SJSA1 (cell line): ENCODE results near the gene PPP2R5C. TPM values are rescaled to one million over a fixed set of nuclear protein-coding genes. Genes with fewer than 3 reads are reported as not detected.

Experiments
- DNase-seq, 2 experiments: peaks; one replicate each; pipeline ENCODE4 v3.0.0-alpha.2; 2015 to 2020; ENCODE audit warnings: low spot score in 2 of 2, low read depth in 1 of 2
- H3K27ac ChIP-seq: fragments of 250-450 bp; sonication (Bioruptor Pico); 2 replicates; pipeline ENCODE4 v1.5.1; 2020; ENCODE audit warnings: mild to moderate bottlenecking, moderate library complexity
- H3K27me3 ChIP-seq: fragments of 250-450 bp; sonication (Bioruptor Pico); replicated peaks from 2 replicates; pipeline ENCODE4 v1.5.1; 2020; ENCODE audit warnings: mild to moderate bottlenecking, moderate library complexity
- H3K36me3 ChIP-seq: fragments of 250-450 bp; sonication (Bioruptor Pico); 2 replicates; pipeline ENCODE4 v1.5.1; 2020; ENCODE audit warnings: mild to moderate bottlenecking
- H3K4me1 ChIP-seq: fragments of 250-450 bp; sonication (Bioruptor Pico); replicated peaks from 2 replicates; pipeline ENCODE4 v1.6.1; 2021; ENCODE audit warnings: mild to moderate bottlenecking
- H3K4me3 ChIP-seq: fragments of 250-450 bp; sonication (Bioruptor Pico); 2 replicates; pipeline ENCODE4 v1.5.1; 2020; ENCODE audit warnings: mild to moderate bottlenecking
- H3K9me3 ChIP-seq: fragments of 250-450 bp; sonication (Bioruptor Pico); replicated peaks from 2 replicates; pipeline ENCODE4 v1.5.1; 2020; ENCODE audit warnings: mild to moderate bottlenecking
- total RNA-seq: library from RNA; depleted of rRNA; stranded (reverse); fragments of >200 nt; shearing (Covaris generic); gene quantifications from 2 replicates; pipeline ENCODE4 v1.2.3, GENCODE V29; 2014

Gene PPP2R5C
- total RNA-seq, 1 experiment from 2014 or later, result 81.1 TPM

DNA sequence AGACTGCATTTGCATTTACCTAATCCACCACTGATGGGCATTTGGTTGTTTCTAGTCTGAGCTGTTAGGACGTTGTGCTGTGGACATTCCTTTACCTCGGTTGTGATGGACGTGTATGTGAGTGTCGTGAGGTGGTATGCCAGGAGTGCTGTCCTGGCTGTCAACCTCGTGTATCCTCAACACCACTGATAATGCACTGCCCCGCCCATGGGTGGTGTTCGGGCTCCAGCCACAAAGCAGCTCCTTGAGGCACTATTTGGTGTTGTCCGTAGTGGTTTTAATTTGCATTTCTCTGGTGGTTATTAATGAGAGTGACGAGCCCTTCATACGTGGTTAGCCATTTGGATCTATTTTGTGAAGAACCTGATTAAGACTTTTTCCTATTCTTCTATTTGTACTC is 87.6 kb downstream of the PPP2R5C start:
- no peak for DNase-seq
- Histone ChIP-seq H3K4me3 (no peak overlapping the region), H3K36me3 (peaks cover 13% of the 10 kb centered on the region), H3K27ac (no peak overlapping the region), H3K27me3 (no peaks in the 10 kb centered on the region), H3K9me3 (no peaks in the 10 kb centered on the region), H3K4me1 (no peaks in the 10 kb centered on the region)

DNA sequence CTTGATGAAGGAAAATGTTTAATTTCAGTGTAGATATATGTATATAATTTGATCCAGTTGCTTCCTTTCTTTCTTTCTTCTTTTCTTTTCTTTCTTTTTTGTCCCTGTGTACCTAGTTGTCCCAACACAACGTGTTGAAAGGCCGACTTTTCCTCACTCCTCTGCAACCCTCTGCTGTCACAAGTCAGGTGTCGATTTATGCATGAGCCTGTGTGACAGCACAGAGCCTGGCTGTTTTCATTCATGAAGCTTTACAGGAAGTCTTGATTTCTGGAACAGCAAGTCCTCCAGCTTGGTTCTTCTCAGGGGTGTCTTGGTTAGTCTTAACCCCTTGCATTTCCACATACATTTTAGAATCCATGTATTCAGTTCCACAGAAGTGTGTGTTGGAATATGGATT is 88.1 kb downstream of the PPP2R5C start:
- H3K27me3 ChIP-seq, result no peaks in the 10 kb centered on the region
- no peak overlapping the region for H3K4me3 ChIP-seq
- DNase-seq, result no peak
- no peaks in the 10 kb centered on the region for H3K9me3 ChIP-seq
- H3K36me3 ChIP-seq, result peaks cover 8% of the 10 kb centered on the region
- H3K4me1 ChIP-seq, result no peaks in the 10 kb centered on the region
- H3K27ac ChIP-seq, result no peak overlapping the region

DNA sequence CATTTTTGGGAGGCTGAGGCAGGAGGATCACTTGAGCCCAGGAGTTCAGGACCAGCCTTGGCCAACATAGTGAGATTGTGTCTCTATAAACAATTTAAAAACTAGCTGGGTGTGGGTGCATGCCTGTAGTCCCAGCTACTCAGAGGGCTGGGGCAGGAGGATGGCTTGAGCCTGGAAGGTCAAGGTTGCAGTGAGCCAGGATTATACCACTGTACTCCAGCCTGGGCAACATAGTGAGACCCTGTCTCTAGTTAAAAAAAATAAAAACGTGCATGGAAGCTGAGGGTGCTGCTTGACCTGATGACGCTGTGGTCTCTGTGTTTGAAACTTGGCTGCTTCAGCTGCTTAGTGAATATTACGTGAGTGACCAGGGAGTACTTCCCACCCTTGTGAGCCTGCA is 89.7 kb downstream of the PPP2R5C start:
- no peaks in the 10 kb centered on the region for H3K36me3 ChIP-seq
- H3K4me1 ChIP-seq, result no peaks in the 10 kb centered on the region
- no peaks in the 10 kb centered on the region for H3K27me3 ChIP-seq
- no peak overlapping the region for H3K27ac ChIP-seq
- no peak overlapping the region for H3K4me3 ChIP-seq
- H3K9me3 ChIP-seq, result no peaks in the 10 kb centered on the region
- no peak for DNase-seq

DNA sequence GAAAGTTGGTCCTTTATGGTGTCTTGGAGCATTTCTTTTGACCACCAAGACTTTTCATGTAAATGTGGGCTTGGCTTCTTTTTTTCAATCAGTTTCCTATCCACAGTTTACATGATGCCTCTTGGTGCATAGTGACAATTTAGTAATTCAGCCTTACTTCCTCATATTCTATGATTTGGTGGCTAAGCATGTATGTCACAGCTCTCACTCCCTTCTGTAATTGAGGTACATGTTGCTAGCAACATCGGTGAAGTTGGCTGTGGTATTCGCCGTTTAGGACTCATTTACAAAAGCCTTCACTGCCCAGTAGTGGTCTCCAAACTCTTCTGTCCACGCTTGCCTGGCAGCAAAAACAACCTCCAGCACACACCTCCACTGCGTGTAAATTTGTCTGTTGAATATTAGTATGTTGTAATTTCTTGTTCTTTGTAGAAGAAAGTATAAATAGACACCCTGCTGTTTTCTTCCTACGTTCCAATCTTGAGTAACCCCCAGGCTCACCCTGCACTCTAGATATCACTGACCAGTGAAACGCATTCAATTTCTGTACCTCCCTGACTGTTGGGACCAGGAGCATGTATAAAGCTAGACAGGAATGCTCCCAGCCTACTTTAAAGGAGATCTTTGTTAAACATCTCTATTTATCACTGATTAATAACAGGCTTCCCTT is 90.4 kb downstream of the PPP2R5C start:
- DNase-seq, result no peak
- Histone ChIP-seq H3K27ac (no peak overlapping the region), H3K36me3 (peaks cover 4% of the 10 kb centered on the region; the same call in 1 of the 2 replicates), H3K4me1 (no peaks in the 10 kb centered on the region), H3K9me3 (no peaks in the 10 kb centered on the region), H3K27me3 (no peaks in the 10 kb centered on the region), H3K4me3 (no peak overlapping the region)

DNA sequence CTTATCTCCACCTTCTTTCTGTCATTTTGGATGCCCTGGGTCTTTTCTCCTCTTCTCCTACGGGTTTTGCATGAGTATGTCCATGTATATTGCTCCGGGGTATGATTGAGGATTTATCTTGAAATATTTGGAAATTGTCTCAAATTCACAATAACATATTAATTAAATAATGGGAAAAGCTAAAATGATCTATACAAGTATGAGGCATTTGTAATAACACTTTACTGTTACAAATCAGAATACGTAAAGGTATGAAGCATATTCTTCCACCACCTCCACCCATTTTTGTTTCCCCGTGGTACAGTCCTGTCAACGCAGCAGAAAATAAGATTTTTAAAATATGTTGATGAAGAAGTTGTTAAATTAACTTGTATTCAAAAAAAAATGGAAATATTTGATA is 91.3 kb downstream of the PPP2R5C start:
- H3K4me1 ChIP-seq, result no peaks in the 10 kb centered on the region
- no peaks in the 10 kb centered on the region for H3K9me3 ChIP-seq
- no peak for DNase-seq
- no peak overlapping the region for H3K4me3 ChIP-seq
- no peak overlapping the region for H3K27ac ChIP-seq
- peaks cover 12% of the 10 kb centered on the region for H3K36me3 ChIP-seq
- no peaks in the 10 kb centered on the region for H3K27me3 ChIP-seq

DNA sequence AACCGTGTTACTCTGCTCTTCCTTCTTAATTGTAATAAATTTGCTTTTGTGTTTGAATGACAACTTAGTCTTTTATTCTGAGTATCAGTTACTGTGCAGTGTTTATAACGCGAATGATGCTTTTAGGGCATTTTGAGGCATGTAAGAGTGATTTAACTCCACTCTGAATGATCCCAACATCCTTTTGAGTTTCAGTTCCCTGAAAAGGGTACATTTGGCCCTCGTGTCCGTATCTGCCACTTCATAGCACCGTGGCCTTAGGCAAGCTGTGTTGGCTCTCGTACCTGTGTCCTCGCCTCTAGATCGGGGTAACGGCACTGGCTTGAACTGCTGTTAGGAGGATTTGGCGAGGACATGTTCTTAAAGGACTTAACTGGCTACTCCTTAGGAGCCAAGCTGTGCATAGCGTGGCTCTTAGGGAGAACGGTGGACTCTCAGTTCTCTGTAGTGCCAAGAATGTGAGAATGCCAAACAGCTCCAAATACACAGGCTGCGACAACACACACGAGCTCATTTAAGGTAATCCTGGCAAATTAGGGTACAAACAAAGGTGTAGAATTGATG is 92.0 kb downstream of the PPP2R5C start:
- Histone ChIP-seq H3K27ac (no peak overlapping the region), H3K4me1 (no peaks in the 10 kb centered on the region), H3K4me3 (no peak overlapping the region), H3K27me3 (no peaks in the 10 kb centered on the region), H3K36me3 (peaks cover 17% of the 10 kb centered on the region), H3K9me3 (no peaks in the 10 kb centered on the region)
- DNase-seq, result no peak

DNA sequence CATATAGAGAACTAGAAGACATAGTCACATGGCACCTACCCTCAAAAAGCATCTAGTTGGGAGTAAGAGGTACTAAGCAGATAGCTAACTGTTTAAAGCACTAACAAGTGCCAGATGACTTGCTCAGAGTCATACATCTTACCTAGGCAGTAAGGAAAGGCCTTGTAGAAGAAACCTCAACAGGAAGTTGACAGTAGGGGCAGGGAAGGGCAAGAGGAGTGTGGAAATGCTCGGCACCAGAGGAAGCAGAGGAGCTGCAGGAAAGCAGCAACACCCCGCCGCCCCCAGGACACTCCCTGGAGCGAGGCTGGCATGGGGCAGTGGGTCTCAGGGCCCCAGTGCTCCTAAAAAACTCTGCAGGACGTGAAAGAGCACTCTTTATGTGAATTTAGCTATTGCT is 92.9 kb downstream of the PPP2R5C start:
- no peak for DNase-seq

DNA sequence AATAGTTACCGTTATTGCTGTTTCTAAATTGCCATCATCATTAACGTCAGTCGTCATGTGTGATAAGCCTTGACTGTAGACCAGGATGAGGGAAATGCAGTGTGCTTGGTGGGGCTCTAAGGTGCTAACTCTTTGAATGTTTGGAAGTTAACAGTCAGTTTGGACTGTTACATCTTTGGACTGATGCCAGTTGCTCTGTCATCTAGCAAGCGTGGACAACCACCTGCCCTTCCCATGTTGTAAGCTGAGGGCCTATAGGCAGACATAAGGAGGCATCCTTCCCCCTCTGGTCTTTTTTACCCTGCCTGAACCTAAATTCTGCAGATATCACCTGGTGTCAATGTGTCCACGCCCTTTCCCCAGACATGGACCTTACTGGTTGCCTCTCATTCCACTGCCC is 94.4 kb downstream of the PPP2R5C start:
- no peak overlapping the region for H3K27ac ChIP-seq
- DNase-seq, result no peak
- H3K9me3 ChIP-seq, result no peaks in the 10 kb centered on the region
- no peak overlapping the region for H3K4me3 ChIP-seq
- H3K27me3 ChIP-seq, result no peaks in the 10 kb centered on the region
- no peaks in the 10 kb centered on the region for H3K4me1 ChIP-seq
- peaks cover 26% of the 10 kb centered on the region for H3K36me3 ChIP-seq

More for the DNA sequence above, 92.9 kb downstream of the PPP2R5C start:
- no peaks in the 10 kb centered on the region for H3K27me3 ChIP-seq
- H3K36me3 ChIP-seq, result peaks cover 19% of the 10 kb centered on the region
- no peak overlapping the region for H3K27ac ChIP-seq
- no peaks in the 10 kb centered on the region for H3K4me1 ChIP-seq
- H3K4me3 ChIP-seq, result no peak overlapping the region
- H3K9me3 ChIP-seq, result no peaks in the 10 kb centered on the region

DNA sequence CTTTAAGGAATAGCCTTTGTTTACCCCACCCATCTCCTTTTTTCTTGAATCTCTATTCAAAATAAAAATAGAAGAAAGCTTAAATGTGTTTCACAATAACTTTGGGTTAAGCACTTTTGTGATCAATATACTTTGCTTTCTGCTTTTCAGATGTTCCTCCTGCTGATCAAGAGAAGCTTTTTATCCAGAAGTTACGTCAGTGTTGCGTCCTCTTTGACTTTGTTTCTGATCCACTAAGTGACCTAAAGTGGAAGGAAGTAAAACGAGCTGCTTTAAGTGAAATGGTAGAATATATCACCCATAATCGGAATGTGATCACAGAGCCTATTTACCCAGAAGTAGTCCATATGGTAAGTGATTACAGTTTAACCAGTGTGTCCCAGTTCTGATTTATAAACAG is 95.0 kb downstream of the PPP2R5C start:
- no peak overlapping the region for H3K27ac ChIP-seq
- no peaks in the 10 kb centered on the region for H3K27me3 ChIP-seq
- no peaks in the 10 kb centered on the region for H3K9me3 ChIP-seq
- no peaks in the 10 kb centered on the region for H3K4me1 ChIP-seq
- DNase-seq, result no peak
- H3K4me3 ChIP-seq, result no peak overlapping the region
- H3K36me3 ChIP-seq, result peaks cover 26% of the 10 kb centered on the region

DNA sequence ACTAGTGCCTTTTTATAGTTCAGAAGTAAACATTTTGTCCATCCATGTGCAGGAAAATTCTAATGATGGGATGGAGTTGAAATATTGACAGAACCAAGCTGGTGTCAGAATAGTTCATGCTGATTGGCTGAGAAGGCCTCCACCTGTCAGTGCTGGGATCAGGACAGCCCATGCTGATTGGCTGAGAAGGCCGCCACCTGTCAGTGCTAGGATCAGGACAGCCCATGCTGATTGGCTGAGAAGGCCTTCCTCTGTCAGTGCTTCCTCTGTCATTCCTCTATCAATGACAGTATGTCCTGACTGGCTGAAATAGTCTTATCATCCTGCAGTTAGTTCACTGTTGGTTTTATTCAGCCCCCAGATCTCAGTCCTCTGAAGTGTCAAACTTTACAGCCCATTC is 95.7 kb downstream of the PPP2R5C start:
- no peaks in the 10 kb centered on the region for H3K4me1 ChIP-seq
- DNase-seq, result no peak
- H3K27ac ChIP-seq, result no peak overlapping the region
- H3K36me3 ChIP-seq, result peaks cover 26% of the 10 kb centered on the region
- H3K4me3 ChIP-seq, result no peak overlapping the region
- H3K27me3 ChIP-seq, result no peaks in the 10 kb centered on the region
- no peaks in the 10 kb centered on the region for H3K9me3 ChIP-seq

DNA sequence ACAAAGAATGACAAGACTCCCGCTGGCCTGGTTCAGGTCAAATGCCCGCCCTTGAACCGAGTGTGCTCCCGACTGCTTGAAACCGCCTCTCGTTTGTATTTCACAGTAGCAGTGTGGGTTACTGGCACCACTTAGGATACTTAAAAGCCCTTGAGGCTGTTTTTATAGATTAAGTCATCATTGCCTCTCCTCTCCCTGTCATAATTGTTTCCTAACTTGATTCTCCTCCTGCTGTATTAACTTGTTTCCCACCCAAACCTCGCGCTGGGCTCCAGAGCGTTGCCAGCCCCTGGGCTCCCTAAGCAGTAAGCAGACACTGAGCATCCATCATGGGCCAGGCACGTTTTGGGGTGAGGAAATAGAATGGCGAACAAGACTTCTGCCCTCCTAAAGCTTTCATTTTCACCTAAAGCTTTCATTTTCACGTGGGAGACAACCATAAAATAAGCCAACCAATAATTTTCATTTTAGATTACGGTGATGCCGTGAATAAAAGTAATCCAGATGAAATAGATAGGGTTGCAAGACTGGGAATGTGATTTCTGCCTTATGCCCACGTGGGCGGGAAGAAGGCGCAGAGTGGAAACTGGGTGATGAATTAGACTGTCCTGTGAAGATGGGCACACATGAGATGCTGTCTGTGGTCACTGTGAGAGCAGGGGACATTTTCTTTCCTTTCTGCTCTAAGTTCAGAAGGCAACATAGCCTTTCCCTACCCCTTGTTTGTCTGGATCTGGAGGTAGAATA is 97.5 kb downstream of the PPP2R5C start:
- Histone ChIP-seq H3K27me3 (no peaks in the 10 kb centered on the region), H3K9me3 (no peaks in the 10 kb centered on the region), H3K27ac (no peak overlapping the region), H3K4me1 (no peaks in the 10 kb centered on the region), H3K4me3 (no peak overlapping the region), H3K36me3 (peaks cover 28% of the 10 kb centered on the region)
- no peak for DNase-seq

DNA sequence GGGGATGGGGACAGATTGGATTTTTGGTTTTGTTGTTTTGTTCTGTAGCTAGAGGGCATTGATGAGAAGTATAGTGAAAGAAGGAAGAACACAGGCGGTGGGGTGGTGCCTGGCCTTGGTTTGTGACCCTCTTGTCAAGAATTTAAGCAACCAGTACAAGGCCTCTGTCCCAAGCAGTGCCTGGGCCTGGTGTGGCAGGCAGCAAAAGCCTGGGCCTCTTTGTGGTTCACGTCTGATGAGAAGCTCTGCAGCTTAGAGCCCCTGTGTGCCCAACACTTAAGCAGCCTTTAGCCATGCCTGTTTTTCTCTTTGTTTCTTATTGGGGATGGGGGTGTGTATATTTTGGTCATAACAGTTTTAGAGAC is 98.0 kb downstream of the PPP2R5C start:
- H3K27me3 ChIP-seq, result no peaks in the 10 kb centered on the region
- no peak for DNase-seq
- no peak overlapping the region for H3K27ac ChIP-seq
- H3K9me3 ChIP-seq, result no peaks in the 10 kb centered on the region
- no peak overlapping the region for H3K4me3 ChIP-seq
- no peaks in the 10 kb centered on the region for H3K4me1 ChIP-seq
- H3K36me3 ChIP-seq, result peaks cover 32% of the 10 kb centered on the region

DNA sequence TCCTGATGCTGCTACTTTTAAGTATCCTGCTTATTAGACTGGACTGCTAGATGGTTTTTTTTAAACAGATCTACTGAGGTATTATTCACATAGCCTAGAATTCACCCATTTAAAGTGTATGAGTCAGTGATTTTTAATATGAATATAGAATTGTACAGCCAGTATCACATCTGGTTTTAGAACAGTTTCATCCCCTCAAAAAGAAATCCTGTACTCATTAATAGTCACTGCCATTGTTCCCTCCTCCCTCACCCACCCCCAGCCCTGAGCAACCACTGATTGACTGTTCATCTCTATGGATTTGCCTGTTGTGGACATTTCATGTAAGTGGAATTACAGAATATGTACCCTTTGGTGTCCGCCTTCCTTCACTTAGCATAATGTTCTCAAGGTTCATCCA is 98.4 kb downstream of the PPP2R5C start:
- Histone ChIP-seq H3K9me3 (no peaks in the 10 kb centered on the region), H3K36me3 (peaks cover 35% of the 10 kb centered on the region), H3K27ac (no peak overlapping the region), H3K4me1 (no peaks in the 10 kb centered on the region), H3K27me3 (no peaks in the 10 kb centered on the region), H3K4me3 (no peak overlapping the region)
- no peak for DNase-seq

DNA sequence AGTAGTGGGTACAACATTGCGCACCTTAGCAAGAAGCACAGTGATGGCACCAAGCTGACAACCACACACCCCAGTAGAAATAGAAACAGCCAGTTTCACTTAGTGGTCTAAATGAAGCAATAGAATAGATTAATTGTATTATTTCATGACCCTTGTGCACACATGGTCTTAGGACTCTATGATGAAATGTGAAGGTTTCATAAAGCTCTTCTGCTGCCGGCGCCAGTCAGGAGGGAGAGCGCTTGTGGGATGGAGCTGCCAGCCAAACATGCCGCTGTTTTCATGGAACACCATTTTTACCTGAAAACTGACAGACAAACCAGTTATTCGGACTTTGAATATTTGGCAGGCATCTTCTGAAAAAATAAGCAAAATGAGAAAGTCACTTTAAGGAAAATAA is 100.0 kb downstream of the PPP2R5C start:
- Histone ChIP-seq H3K9me3 (no peaks in the 10 kb centered on the region), H3K27ac (no peak overlapping the region), H3K4me1 (no peaks in the 10 kb centered on the region), H3K27me3 (no peaks in the 10 kb centered on the region), H3K36me3 (peaks cover 37% of the 10 kb centered on the region), H3K4me3 (no peak overlapping the region)
- no peak for DNase-seq
